HCT116 (cell line): ENCODE measurements around the gene CLP1.

Experiments used
- CBX3 ChIP-seq: IDR thresholded peaks from 2 replicates; pipeline ENCODE4 v1.6.1; 2012; ENCODE audit warnings: low read depth
- EGR1 ChIP-seq: IDR thresholded peaks from 2 replicates; pipeline ENCODE4 v1.6.1; 2012; ENCODE audit warnings: low read depth
- ELF1 ChIP-seq: IDR thresholded peaks from 2 replicates; pipeline ENCODE4 v1.6.1; 2012; ENCODE audit warnings: low read depth, borderline replicate concordance
- EZH2 ChIP-seq: fragments of 200-600 bp; sonication (generic); IDR thresholded peaks from 2 replicates; pipeline ENCODE4 v1.6.1; 2017; ENCODE audit warnings: antibody characterized with exemption, mixed run types
- EZH2phosphoT487 ChIP-seq: fragments of 200-600 bp; IDR thresholded peaks from 2 replicates; pipeline ENCODE4 v1.6.1; 2018; ENCODE audit warnings: antibody characterized with exemption, borderline replicate concordance
- POLR2AphosphoS5 ChIP-seq: IDR thresholded peaks from 2 replicates; pipeline ENCODE4 v1.6.1; 2011; ENCODE audit warnings: mild to moderate bottlenecking, low read depth, low read length, moderate library complexity
- SP1 ChIP-seq: IDR thresholded peaks from 2 replicates; pipeline ENCODE4 v1.6.1; 2012; ENCODE audit warnings: low read depth
- ZFX ChIP-seq: fragments of 450-650 bp; IDR thresholded peaks from 2 replicates; pipeline ENCODE4 v1.6.1; 2017
- TF ChIP-seq, protein P1 (sequence below), 3 experiments: fragments of 200-600 bp in 1 of 3; sonication (generic) in 1 of 3; IDR thresholded peaks in 2 of 3; conservative IDR thresholded peaks in 1 of 3; 2 replicates each; pipeline ENCODE4 v1.5.1; 2012 to 2017; ENCODE audit warnings: low read depth in 2 of 3, low read length in 2 of 3, antibody characterized with exemption in 1 of 3, borderline replicate concordance in 1 of 3, control low read depth in 1 of 3, mild to moderate bottlenecking in 1 of 3, mixed read lengths in 1 of 3, mixed run types in 1 of 3, moderate library complexity in 1 of 3; ENCODE audit not compliant: insufficient read depth in 1 of 3

GRCh38 chr11:57704932-57705331 is 47.4 kb downstream of the CLP1 start:
- TF ChIP-seq, protein P1, sequence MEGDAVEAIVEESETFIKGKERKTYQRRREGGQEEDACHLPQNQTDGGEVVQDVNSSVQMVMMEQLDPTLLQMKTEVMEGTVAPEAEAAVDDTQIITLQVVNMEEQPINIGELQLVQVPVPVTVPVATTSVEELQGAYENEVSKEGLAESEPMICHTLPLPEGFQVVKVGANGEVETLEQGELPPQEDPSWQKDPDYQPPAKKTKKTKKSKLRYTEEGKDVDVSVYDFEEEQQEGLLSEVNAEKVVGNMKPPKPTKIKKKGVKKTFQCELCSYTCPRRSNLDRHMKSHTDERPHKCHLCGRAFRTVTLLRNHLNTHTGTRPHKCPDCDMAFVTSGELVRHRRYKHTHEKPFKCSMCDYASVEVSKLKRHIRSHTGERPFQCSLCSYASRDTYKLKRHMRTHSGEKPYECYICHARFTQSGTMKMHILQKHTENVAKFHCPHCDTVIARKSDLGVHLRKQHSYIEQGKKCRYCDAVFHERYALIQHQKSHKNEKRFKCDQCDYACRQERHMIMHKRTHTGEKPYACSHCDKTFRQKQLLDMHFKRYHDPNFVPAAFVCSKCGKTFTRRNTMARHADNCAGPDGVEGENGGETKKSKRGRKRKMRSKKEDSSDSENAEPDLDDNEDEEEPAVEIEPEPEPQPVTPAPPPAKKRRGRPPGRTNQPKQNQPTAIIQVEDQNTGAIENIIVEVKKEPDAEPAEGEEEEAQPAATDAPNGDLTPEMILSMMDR (IDR thresholded peaks at IDR 0.05 in 2 of 3, conservative IDR thresholded peaks at IDR 0.05 in 1 of 3; ENCODE audit: borderline replicate concordance in 1 of 3, insufficient read depth in 1 of 3, low read depth in 2 of 3, low read length in 2 of 3): no peak
- no peak for TF ChIP-seq SP1
- no peak for TF ChIP-seq EGR1
- no peak for TF ChIP-seq EZH2phosphoT487
- TF ChIP-seq ZFX: no peak
- TF ChIP-seq EZH2: no peak
- no peak for TF ChIP-seq ELF1
- TF ChIP-seq POLR2AphosphoS5: no peak
- TF ChIP-seq CBX3: no peak
